ENCODE results near the gene ANKRD27.
"Not testable (repeated sequence)": the region's sequence is repeated elsewhere in the genome, so short reads cannot be mapped to it uniquely, and the experiment has no call there.

Gene ANKRD27

GRCh38 chr19:32688311-32688710 lies 13.3 kb upstream of the ANKRD27 start:
- DNase-seq, result no peak

GRCh38 chr19:32687681-32688080 lies 12.7 kb upstream of the ANKRD27 start:
- no peak for DNase-seq

- no peak for DNase-seq
These were observed 12.0 kb upstream of the ANKRD27 start for GRCh38 chr19:32686847-32687475.

GRCh38 chr19:32682317-32682716 lies 7.3 kb upstream of the ANKRD27 start:
- no peak for DNase-seq

- DNase-seq, result no peak
These were observed 6.0 kb upstream of the ANKRD27 start for GRCh38 chr19:32680986-32681385.

GRCh38 chr19:32677657-32678056 lies 2.7 kb upstream of the ANKRD27 start:
- no peak for DNase-seq

GRCh38 chr19:32676895-32677359 lies 1.9 kb upstream of the ANKRD27 start:
- DNase-seq, result no peak

- peak in 1 of 2 experiments; percentile 53 for DNase-seq
These were observed 1.4 kb upstream of the ANKRD27 start for GRCh38 chr19:32676186-32676894.

GRCh38 chr19:32675720-32676185 lies 773 bp upstream of the ANKRD27 start, which contains the start of gene RGS9BP:
Gene RGS9BP, plus strand, starts transcription at chr19:32675848. Its CDS starts 416 bp downstream, at chr19:32676264.
- DNase-seq, result peak; percentile 65 to 72

- no peak for DNase-seq
These were observed 638 bp downstream of the ANKRD27 start for GRCh38 chr19:32674153-32674930.

- DNase-seq, result no peak
These were observed 1.4 kb downstream of the ANKRD27 start for GRCh38 chr19:32673573-32673972.

- DNase-seq, result no peak
These were observed 2.1 kb downstream of the ANKRD27 start for GRCh38 chr19:32672841-32673240.

GRCh38 chr19:32671883-32672593 lies 2.9 kb downstream of the ANKRD27 start:
- DNase-seq, result no peak

GRCh38 chr19:32669310-32669709 lies 5.7 kb downstream of the ANKRD27 start:
- DNase-seq, result no peak

- DNase-seq, result no peak
These were observed 8.9 kb downstream of the ANKRD27 start for GRCh38 chr19:32666084-32666483.

GRCh38 chr19:32662186-32662585 lies 12.8 kb downstream of the ANKRD27 start:
- no peak for DNase-seq

- DNase-seq, result no peak
These were observed 13.7 kb downstream of the ANKRD27 start for GRCh38 chr19:32661318-32661717.

- DNase-seq, result no peak
These were observed 16.5 kb downstream of the ANKRD27 start for GRCh38 chr19:32658527-32658926.

- no peak for DNase-seq
These were observed 16.9 kb downstream of the ANKRD27 start for GRCh38 chr19:32658075-32658474.

GRCh38 chr19:32656379-32656778 lies 18.6 kb downstream of the ANKRD27 start:
- DNase-seq, result not testable (repeated sequence)

GRCh38 chr19:32653599-32653915 lies 21.4 kb downstream of the ANKRD27 start:
- DNase-seq, result no peak

- DNase-seq, result no peak
These were observed 21.9 kb downstream of the ANKRD27 start for GRCh38 chr19:32652894-32653598.
